Fibroblast of villous mesenchyme (primary cell): ENCODE results near the gene TRPM4. TPM values are rescaled to one million over a fixed set of nuclear protein-coding genes. Genes with fewer than 3 reads are reported as not detected.

Experiments used
- DNase-seq: peaks from one replicate; pipeline ENCODE4 v3.0.0-alpha.2; 2010; ENCODE audit warnings: low read depth
- H3K4me3 ChIP-seq: 2 replicates; pipeline ENCODE4 v1.5.1; 2011; ENCODE audit warnings: low read depth, mild to moderate bottlenecking, low read length
- total RNA-seq: library from RNA; depleted of rRNA; stranded (reverse); fragments of >200 nt; gene quantifications from 2 replicates; pipeline ENCODE4 v1.2.3, GENCODE V29; 2012
- TF ChIP-seq, protein P1 (sequence below): IDR thresholded peaks from 2 replicates; pipeline ENCODE4 v1.5.1; 2012; ENCODE audit warnings: low read depth, mild to moderate bottlenecking, low read length; ENCODE audit not compliant: insufficient read depth

TRPM4 gene
- total RNA-seq, 1 donor = 17.3 TPM

DNA sequence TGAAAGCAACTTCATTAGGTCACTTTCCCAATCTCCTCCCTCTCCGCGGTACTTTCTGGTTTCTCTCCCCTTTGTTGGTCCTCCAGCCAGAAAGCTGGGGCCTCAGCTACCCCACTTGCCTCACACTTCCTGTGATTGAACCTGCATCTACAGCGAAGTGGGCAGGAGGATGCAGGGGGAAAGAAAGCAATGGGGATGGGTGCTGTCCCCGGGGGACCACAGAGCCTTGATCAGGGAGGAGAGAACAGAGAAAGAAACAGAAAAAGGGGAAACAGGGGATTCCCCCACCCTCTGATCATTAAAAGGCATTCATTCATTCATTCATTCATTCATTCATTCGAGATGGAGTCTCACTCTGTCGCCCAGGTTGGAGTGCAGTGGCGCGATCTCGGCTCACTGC lies 74.2 kb downstream of the TRPM4 start:
- DNase-seq = no peak
- H3K4me3 ChIP-seq = no peak overlapping the region
- TF ChIP-seq, protein P1, sequence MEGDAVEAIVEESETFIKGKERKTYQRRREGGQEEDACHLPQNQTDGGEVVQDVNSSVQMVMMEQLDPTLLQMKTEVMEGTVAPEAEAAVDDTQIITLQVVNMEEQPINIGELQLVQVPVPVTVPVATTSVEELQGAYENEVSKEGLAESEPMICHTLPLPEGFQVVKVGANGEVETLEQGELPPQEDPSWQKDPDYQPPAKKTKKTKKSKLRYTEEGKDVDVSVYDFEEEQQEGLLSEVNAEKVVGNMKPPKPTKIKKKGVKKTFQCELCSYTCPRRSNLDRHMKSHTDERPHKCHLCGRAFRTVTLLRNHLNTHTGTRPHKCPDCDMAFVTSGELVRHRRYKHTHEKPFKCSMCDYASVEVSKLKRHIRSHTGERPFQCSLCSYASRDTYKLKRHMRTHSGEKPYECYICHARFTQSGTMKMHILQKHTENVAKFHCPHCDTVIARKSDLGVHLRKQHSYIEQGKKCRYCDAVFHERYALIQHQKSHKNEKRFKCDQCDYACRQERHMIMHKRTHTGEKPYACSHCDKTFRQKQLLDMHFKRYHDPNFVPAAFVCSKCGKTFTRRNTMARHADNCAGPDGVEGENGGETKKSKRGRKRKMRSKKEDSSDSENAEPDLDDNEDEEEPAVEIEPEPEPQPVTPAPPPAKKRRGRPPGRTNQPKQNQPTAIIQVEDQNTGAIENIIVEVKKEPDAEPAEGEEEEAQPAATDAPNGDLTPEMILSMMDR = no peak

DNA sequence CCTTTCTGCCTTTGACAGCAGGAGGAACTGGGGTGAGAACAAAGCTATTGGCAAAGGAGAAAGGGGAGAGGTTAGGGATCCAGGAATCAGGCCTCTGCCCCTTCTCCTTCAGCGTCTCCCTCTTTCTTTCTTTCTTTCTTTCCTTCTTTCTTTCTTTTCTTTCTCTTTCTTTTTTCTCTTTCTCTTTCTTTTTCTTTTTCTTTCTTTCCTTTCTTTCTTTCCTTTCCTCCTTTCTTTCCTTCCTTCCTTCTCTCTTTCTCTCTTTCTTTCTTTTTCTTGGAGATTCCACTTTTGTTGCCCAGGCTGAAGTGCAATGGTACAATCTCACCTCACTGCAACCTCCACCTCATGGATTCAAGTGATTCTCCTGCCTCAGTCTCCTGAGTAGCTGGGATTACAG lies 75.6 kb downstream of the TRPM4 start:
- no peak for DNase-seq
- no peak overlapping the region for H3K4me3 ChIP-seq
- TF ChIP-seq, protein P1 = no peak

DNA sequence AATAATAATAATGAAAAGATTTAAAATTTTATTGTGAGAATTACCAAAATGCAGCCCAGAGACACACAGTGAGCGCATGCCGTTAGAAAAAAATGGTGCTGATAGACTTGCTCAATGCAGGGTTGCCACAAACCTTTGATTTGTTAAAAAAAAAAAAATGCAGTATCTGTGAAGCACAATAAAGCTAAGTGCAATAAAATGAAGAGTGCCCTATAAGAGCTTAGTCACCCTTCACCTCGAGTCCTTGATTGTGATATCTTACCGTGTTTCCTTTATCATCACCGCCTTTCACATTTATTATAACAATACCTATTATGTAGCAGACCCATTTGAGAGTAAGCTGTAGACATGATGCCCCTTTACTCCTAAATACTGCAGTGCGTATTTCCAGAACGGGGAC lies 84.2 kb downstream of the TRPM4 start:
- no peak overlapping the region for H3K4me3 ChIP-seq
- no peak for DNase-seq
- TF ChIP-seq, protein P1 = no peak

DNA sequence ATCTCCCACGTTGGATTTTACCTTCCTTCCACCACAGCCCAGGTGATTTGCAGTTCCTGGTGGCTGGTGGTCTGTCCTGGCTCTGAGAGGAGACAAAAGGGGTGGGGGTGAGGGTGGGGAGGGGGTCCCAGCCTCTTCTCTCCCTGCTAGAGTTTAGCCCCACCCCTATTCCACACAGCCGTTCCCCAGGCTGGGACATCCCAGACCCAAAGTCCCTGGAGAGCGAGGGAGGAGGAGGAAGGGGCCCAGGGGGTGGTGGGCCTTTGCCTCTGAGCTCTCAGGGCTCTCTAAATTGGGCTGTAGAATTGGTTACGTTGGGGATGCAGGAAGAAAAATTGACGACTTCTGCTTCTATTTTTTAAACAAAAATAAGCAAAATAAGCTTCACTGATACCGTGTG lies 85.5 kb downstream of the TRPM4 start:
- no peak for DNase-seq
- no peak overlapping the region for H3K4me3 ChIP-seq
- TF ChIP-seq, protein P1 = no peak

DNA sequence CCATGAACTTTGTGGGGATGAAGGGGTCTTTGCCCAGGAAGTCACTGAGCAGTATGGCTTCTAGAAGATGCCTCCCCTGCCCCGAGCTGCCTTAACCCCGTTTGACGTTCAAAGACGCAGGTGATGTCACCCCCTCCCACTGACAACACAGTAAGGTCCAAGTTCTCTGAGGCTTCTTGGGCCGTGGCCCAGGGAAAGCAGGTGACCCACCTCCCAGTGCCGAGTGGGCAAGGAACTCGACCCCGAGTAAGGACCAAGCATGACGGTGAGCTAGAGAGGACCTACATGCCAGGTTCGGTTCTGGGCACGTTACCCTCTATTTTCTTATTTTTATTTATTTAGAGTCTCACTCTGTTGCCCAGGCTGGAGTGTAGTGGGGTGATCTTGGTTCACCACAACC lies 86.1 kb downstream of the TRPM4 start:
- DNase-seq = no peak
- H3K4me3 ChIP-seq = no peak overlapping the region
- TF ChIP-seq, protein P1 = no peak

DNA sequence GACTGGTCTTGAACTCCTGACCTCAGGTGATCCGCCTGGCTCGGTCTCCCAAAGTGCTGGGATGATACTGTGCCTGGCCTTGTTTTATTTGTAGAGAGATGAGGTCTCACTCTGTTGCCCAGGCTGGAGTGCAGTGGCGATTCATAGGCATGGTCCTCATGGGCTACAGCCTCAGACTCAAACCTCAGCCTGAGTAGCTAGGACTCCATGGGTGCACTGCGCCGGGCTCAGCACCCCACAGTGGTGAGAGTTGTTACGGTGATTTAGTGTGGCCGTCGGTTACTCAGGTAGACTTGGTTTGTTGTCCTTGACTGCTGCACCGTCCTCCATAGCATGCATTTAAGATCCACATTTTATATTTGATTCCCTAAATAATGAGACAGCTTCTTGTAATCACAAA lies 86.7 kb downstream of the TRPM4 start:
- no peak overlapping the region for H3K4me3 ChIP-seq
- no peak for DNase-seq
- TF ChIP-seq, protein P1 = no peak

DNA sequence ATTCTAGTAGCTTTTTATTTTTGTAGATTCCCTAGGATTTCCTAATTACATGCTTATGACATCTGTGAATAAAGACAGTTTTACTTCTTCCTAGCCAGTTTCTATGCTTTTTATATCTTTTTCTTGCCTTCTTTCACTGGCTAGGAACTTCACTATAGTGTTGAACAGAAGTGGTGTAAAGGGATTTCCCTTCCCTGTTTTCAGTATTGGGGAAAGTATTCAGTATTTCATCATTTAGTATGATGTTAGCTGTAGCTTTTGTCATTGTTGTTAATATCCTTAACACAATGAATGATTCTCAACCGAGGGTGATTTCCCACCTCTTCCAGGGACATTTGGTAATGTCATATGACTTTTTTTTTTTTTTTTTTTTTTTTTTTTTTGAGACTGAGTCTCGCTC lies 90.1 kb downstream of the TRPM4 start:
- TF ChIP-seq, protein P1 = no peak
- DNase-seq = no peak

More for the DNA sequence above, 90.1 kb downstream of the TRPM4 start:
- no peak overlapping the region for H3K4me3 ChIP-seq
